HG03135 (cell line): ENCODE data around the gene UGT2B11.
"Not testable (repeated sequence)": the region's sequence is repeated elsewhere in the genome, so short reads cannot be mapped to it uniquely, and the experiment has no call there.

Experiments
- ATAC-seq: cut with Tn5 transposase; IDR thresholded peaks from one replicate; pipeline ENCODE4 v1.9.1; 2021; ENCODE audit warnings: mild to moderate bottlenecking, moderate library complexity; ENCODE audit not compliant: unreplicated experiment

UGT2B11 gene

DNA sequence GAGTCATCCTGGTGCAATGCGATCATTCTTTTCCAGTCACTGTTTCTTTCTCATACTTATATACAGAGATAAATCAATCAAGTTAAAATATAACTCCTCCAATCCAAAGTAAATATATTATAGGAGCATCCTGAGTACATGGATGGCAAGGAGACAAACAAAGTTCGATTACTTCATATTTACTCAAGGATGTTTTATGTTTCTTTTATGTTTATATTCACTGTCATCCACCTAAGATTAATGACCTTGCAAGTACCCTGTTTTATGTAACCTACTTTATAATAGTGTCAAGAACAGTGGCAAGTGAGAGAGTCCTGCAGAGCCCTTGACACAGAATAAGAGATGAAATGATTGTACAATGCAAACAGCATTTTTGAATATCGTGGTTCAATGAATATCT lies at the start of gene UGT2B11:
UGT2B11 (minus strand) TSS at position 33 of the 400 bp plus-strand sequence; CDS start at position 7, 26 bp downstream.
- ATAC-seq: no peak

GRCh38 chr4:69253147-69253772 lies 38.7 kb upstream of the UGT2B11 start:
- ATAC-seq: not testable (repeated sequence)

DNA sequence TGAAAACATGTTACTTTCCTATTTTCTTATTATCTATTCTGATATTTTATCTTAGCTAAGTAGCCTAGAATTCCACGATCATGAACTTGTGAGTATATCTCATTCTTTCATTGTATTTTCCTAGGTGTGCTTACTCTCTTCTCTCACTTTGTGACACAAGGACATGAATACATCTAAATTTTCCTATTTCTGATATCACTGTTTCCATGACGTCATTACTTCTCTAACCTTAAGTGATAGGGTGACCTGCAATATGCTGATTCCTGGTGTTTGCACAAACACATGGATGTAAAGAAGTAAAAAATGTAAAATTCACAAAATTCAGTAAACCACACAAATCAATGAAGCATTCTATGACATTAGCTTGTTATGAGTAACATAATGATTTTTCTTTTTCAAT lies 36.3 kb upstream of the UGT2B11 start:
- ATAC-seq: not testable (repeated sequence)

DNA sequence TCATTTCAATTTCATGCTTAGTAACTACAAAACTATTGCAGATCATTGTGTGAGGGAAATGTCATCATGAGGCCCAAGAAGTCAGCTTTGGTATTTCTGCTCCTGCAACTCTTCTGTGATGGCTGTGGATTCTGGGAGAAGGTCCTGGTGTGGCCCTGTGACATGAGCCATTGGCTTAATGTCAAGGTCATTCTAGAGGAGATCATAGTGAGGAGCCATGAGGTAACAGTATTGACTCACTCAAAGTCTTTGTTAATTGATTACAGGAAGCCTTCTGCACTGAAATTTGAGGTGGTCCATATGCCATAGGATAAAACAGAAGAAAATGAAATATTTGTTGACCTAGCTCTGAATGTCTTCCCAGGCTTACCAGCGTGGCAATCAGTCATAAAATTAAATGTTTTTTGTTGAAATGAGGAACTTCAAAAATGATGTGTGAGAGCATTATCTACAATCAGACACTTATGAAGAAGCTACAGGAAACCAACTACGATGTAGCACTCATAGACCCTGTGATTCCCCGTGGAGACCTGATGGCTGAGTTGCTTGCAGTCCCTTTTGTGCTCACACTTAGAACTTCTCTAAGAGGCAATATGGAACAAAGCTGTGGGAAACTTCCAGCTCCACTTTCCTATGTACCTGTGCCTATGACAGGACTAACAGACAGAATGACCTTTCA lies 28.2 kb upstream of the UGT2B11 start:
- ATAC-seq: not testable (repeated sequence)

DNA sequence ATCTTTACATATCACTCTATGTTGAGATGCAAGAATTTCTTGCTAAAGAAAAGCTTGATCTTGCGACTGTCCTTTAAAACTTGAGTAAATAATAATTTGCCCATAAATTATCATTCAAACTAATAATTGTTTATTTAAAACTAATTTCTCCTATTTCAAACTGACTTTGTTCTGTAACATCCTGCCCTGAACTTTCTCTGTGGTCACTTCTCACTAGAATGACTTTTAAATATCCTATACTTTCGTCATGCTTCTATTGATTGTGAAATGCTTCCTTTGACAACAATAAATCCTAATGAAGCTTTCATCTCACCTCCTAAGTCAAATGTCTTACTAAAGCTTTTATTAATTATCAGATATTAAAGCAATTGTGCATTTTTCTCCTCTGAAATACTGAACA lies 27.2 kb upstream of the UGT2B11 start:
- ATAC-seq: not testable (repeated sequence)

GRCh38 chr4:69240787-69241186 lies 26.2 kb upstream of the UGT2B11 start:
- ATAC-seq: not testable (repeated sequence)

DNA sequence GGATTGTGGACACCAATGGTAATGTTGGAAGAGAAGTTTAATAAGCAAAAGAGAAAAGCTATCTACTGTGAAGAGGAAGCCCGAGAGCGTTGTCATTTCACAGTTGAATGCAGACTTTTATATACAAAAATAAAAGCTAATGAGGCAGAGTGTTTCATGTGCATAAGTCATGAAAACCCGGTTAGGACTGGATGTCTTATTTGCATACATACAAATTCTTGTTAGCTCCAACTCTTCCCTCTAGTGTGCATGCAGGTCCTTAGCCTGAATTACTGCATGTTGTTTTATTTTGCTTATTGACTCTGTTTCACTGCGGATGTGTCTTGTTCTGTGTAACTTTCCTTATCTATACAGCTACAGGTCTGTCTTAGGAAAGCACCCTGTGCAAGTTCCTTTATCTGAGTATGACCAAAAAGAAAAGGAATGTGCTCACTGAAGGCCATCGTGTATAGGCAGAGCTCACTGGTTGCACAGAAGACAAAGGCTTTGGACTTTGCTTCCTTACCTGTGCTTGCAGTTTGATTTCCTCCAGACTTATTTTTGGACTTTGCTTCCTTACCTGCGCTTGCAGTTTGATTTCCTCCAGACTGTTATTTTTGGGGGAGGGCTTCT lies 25.1 kb upstream of the UGT2B11 start:
- ATAC-seq: no peak

DNA sequence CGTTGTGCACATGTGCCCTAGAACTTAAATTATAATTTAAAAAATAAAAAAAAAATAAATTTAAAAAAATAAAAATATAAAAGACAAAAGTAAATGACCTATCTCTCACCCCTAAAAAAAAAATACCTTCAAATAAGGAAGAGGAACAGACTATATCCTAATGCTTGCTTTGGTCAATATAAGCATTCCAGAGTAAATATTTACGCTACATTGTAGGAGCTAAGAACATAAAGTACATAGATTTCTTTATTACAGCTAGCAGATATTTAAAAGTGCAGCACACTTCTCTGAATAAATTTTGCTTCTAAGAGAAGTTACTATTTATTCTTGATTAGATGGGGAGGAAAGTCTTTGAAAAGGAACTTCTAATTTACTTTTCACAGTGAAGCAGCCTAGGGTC lies 24.5 kb upstream of the UGT2B11 start:
- ATAC-seq: no peak

GRCh38 chr4:69224891-69225290 lies 10.3 kb upstream of the UGT2B11 start:
- no peak for ATAC-seq

GRCh38 chr4:69223277-69223676 lies 8.7 kb upstream of the UGT2B11 start:
- not testable (repeated sequence) for ATAC-seq

DNA sequence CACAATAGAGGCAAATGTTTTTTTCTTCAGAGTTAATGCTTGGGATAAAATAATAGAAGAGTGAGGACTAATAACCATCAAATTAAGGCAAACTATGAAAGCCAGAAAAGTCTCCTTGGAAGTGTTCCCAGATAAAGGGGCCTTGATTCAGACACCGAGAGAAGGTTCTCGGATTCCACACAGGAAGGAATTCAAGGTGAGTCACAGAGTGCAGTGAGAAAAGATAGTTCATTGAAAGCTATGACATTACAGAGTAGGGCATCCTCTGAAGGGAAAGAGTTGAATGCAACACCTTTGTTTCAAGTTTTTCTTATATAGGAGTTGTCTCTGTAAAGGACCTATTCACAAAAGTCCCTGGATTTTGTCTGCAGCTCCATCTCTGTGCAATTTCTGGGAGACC lies 3.9 kb upstream of the UGT2B11 start:
- not testable (repeated sequence) for ATAC-seq

DNA sequence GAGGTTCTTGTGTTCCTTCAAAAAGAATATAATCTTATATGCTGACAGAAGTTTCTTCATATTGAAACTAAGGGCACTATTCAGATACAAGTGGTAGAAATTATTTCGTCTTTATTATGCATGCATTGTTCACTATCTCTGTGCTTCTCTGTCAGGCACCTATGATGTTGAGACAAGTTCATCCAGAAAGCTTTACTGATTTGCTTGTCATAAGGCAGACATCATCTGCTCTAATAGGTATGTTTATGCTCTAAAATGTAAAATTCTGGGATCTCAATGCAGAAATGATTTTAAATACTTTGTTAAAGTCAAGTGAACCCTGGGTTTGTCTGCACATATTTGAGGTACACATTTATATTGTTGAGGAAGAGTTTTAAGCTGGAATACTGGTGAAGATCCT lies 3.6 kb downstream of the UGT2B11 start:
- no peak for ATAC-seq

- ATAC-seq: not testable (repeated sequence)
Observed at GRCh38 chr4:69198506-69198905, 16.0 kb downstream of the UGT2B11 start.

- ATAC-seq: no peak
Observed at GRCh38 chr4:69196209-69196965, 18.2 kb downstream of the UGT2B11 start.

DNA sequence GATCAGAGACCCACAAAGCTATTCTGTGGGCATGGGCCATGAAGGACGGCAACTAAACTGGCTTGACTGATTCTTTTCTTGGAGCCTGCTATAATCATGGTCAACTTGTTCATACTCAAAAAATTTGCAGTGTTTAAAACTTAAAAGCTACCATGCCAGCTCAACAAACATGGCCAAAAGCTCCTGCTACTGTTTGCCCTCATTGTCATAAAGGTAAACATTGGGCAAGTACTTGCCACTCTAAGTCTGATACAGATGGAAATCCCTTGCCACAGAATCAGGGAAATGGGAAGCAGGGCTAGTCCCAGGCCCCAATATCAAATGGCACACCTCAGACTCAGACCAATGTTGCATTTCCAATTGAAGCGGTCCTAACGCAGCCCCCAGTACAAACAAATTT lies 20.4 kb downstream of the UGT2B11 start:
- ATAC-seq: no peak

DNA sequence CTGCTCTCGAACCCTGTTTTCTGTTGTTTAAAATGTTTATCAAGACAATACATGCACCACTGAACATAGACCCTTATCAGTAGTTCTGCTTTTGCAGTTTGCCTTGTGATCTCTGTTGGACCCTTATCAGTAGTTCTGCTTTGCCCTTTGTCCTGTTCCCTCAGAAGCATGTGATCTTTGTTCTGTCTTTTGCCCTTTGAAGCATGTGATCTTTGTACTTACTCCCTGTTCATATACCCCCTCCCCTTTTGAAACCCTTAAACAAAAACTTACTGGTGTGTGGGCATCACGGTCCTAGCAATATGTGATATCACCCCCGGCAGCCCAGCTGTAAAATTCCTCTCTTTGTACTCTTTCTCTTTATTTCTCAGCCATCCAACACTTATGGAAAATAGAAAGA lies 22.6 kb downstream of the UGT2B11 start:
- not testable (repeated sequence) for ATAC-seq

GRCh38 chr4:69190621-69191020 lies 23.9 kb downstream of the UGT2B11 start:
- not testable (repeated sequence) for ATAC-seq

- ATAC-seq: not testable (repeated sequence)
Observed at GRCh38 chr4:69181519-69182169, 32.9 kb downstream of the UGT2B11 start.

- not testable (repeated sequence) for ATAC-seq
Observed at GRCh38 chr4:69179817-69180216, 34.7 kb downstream of the UGT2B11 start.

- ATAC-seq: not testable (repeated sequence)
Observed at GRCh38 chr4:69178751-69179205, 35.8 kb downstream of the UGT2B11 start.
